ENCODE data around the gene RIPOR3.
A peak's percentile ranks its signal among the peaks of the same experiment; 100 is the strongest.

The RIPOR3 gene

GRCh38 chr20:50588034-50588736 lies 103.2 kb downstream of the RIPOR3 start:
- peak; percentile 60 for DNase-seq (ENCODE audit: low read depth)

- no peak for DNase-seq (ENCODE audit: low read depth)
Observed at GRCh38 chr20:50587291-50587961, 103.9 kb downstream of the RIPOR3 start.

GRCh38 chr20:50586531-50587232 lies 104.7 kb downstream of the RIPOR3 start:
- no peak for DNase-seq (ENCODE audit: low read depth)

GRCh38 chr20:50585678-50586077 lies 105.7 kb downstream of the RIPOR3 start:
- no peak for DNase-seq (ENCODE audit: low read depth)

GRCh38 chr20:50585214-50585613 lies 106.1 kb downstream of the RIPOR3 start:
- DNase-seq (ENCODE audit: low read depth), result no peak

- no peak for DNase-seq (ENCODE audit: low read depth)
Observed at GRCh38 chr20:50584687-50585086, 106.7 kb downstream of the RIPOR3 start.

GRCh38 chr20:50583442-50584150 lies 107.7 kb downstream of the RIPOR3 start:
- DNase-seq (ENCODE audit: low read depth), result no peak

GRCh38 chr20:50582591-50583234 lies 108.6 kb downstream of the RIPOR3 start:
- DNase-seq (ENCODE audit: low read depth), result no peak

GRCh38 chr20:50582092-50582491 lies 109.2 kb downstream of the RIPOR3 start:
- DNase-seq (ENCODE audit: low read depth), result no peak

- DNase-seq (ENCODE audit: low read depth), result no peak
Observed at GRCh38 chr20:50580842-50581544, 110.3 kb downstream of the RIPOR3 start.

- DNase-seq (ENCODE audit: low read depth), result peak; percentile 31
Observed at GRCh38 chr20:50580016-50580747, 111.2 kb downstream of the RIPOR3 start.

GRCh38 chr20:50579511-50579910 lies 111.8 kb downstream of the RIPOR3 start:
- DNase-seq (ENCODE audit: low read depth), result no peak

- no peak for DNase-seq (ENCODE audit: low read depth)
Observed at GRCh38 chr20:50578778-50579165, 112.6 kb downstream of the RIPOR3 start.

- DNase-seq (ENCODE audit: low read depth), result no peak
Observed at GRCh38 chr20:50578061-50578777, 113.1 kb downstream of the RIPOR3 start.

GRCh38 chr20:50577175-50578018 lies 113.9 kb downstream of the RIPOR3 start:
- DNase-seq (ENCODE audit: low read depth), result no peak

GRCh38 chr20:50575865-50576720 lies 115.2 kb downstream of the RIPOR3 start:
- DNase-seq (ENCODE audit: low read depth), result peak; percentile 46

- DNase-seq (ENCODE audit: low read depth), result no peak
Observed at GRCh38 chr20:50574586-50574985, 116.8 kb downstream of the RIPOR3 start.

GRCh38 chr20:50574108-50574507 lies 117.2 kb downstream of the RIPOR3 start:
- DNase-seq (ENCODE audit: low read depth), result no peak

All from T follicular helper cell (primary cell).